Measurements from ENCODE around the gene UHRF2. TPM values are rescaled to one million over a fixed set of nuclear protein-coding genes. Genes with fewer than 3 reads are reported as not detected.
A peak's percentile ranks its signal among the peaks of the same experiment; 100 is the strongest.
"Not testable (repeated sequence)": the region's sequence is repeated elsewhere in the genome, so short reads cannot be mapped to it uniquely, and the experiment has no call there.

UHRF2 gene
- total and polyA plus RNA-seq, 2 of the 13 experiments (the other 11 are each of a cell fraction or from before 2014, with no cell fraction given) = 42.1 to 44.2 TPM

DNA sequence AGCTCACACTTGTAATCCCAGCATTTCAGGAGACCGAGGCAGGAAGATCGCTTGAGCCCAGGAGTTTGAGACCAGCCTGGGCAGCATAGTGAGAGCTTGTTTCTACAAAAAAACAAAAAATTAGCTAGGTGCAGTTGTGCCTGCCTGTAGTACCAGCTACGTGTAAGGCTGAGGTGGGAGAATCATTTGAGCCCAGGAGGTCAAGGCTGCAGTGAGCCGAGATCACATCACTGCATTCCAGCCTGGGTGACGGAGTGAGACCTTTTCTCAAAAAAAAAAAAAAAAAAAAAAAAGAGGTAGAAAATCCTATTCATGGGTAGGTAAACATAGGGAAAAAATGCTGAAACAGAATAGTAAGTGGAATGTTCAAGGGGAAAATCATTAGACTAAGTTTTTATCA lies 129.6 kb downstream of the UHRF2 start:
- H4K20me1 ChIP-seq (ENCODE audit: insufficient read depth, low read length); intact Hi-C loops (cut with micrococcal nuclease; ENCODE audit: unreplicated experiment); in situ Hi-C loops (cut with HindIII; ENCODE audit: extremely low pct_ligation_motif_present, low pct_unique_long_range_greater_than_20kb); DNase-seq (ENCODE audit: low spot score); H3K4me3 ChIP-seq (replicated peaks in 1 of 3; ENCODE audit: insufficient read depth in 1 of 3, low read depth in 2 of 3, low read length in 3 of 3); CTCF ChIA-PET (ENCODE audit: low intra/inter-chr PET ratio, low total read pairs); H2AFZ ChIP-seq (ENCODE audit: low read length); BruUV-seq (replicated peaks); H3K9me3 ChIP-seq (ENCODE audit: low read length); H3K4me2 ChIP-seq (ENCODE audit: low read depth, low read length); H3K79me2 ChIP-seq (ENCODE audit: insufficient read depth, low read length); H3K27me3 ChIP-seq (ENCODE audit: control insufficient read depth in 1 of 2, insufficient read depth in 2 of 2, low read length in 2 of 2); FAIRE-seq: not testable (repeated sequence)
- Histone ChIP-seq H3K27ac (ENCODE audit: extremely low read length, insufficient read depth, low read length) (peak overlapping the region; percentile 61), H3K36me3 (replicated peaks in 1 of 2; ENCODE audit: control insufficient read depth in 1 of 2, insufficient read depth in 2 of 2, low read length in 2 of 2) (peaks cover 6 to 39% of the 10 kb centered on the region in 2 experiments; a peak in 4 of 5 replicates), H3K4me1 (ENCODE audit: insufficient read depth, low read length) (peaks cover 14% of the 10 kb centered on the region), H3K9ac (ENCODE audit: insufficient read depth, low read depth, low read length) (0 out of 2 replicates have a peak overlapping the region, but pooled peaks have one; percentile 8)
- peak; percentile 31; the same call in 1 of the 2 replicates for TF ChIP-seq SALL1 (CRISPR knock-in tag; IDR thresholded peaks at IDR 0.05)
- TF ChIP-seq, protein P1, sequence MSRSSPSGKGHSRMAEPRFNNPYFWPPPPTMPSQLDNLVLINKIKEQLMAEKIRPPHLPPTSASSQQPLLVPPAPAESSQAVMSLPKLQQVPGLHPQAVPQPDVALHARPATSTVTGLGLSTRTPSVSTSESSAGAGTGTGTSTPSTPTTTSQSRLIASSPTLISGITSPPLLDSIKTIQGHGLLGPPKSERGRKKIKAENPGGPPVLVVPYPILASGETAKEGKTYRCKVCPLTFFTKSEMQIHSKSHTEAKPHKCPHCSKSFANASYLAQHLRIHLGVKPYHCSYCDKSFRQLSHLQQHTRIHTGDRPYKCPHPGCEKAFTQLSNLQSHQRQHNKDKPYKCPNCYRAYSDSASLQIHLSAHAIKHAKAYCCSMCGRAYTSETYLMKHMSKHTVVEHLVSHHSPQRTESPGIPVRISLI (CRISPR knock-in tag; IDR thresholded peaks at IDR 0.05; ENCODE audit: borderline replicate concordance) = peak; percentile 33; the same call in 1 of the 2 replicates
- TF ChIP-seq TEAD3 (CRISPR knock-in tag; optimal IDR thresholded peaks at IDR 0.05; ENCODE audit: borderline replicate concordance) = peak; percentile 71
- TF ChIP-seq NR2F6 (IDR thresholded peaks at IDR 0.05) = 0 out of 2 replicates have a peak, but pooled peaks have one; percentile 42
- TF ChIP-seq NR2F6 (CRISPR knock-in tag; IDR thresholded peaks at IDR 0.05) = 0 out of 2 replicates have a peak, but pooled peaks have one; percentile 33
- POLR2A ChIA-PET = interaction anchor here (0.5 to 0.7 kb wide), 2 partner anchors 12 to 139 kb away, joined by 3 read pairs; no protein-coding TSS in a partner anchor
- peak; percentile 71 for ATAC-seq
- WGBS (ENCODE audit: low lambda C conversion rate) = 59% methylated on average over 5 of the region's 5 CpGs

DNA sequence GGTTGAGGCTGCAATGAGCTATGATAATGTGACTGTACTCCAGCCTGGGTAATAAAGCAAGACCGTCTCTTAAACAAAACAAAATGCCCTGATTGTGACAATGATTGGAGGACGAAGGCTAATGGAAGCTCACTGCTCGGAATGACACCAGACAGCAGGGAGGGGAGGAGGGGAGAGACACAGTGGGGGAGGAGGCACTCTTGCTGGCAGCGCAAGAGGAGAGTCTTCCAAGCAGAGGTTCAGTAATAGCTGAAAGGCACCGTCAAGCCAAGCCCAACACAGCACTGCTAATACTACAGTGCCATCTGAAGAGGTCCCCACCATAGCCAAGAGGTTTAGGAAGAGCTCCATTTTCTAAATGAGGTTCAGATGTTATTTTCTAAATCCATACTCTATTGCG lies 130.2 kb downstream of the UHRF2 start:
- in situ Hi-C loops (cut with HindIII; ENCODE audit: extremely low pct_ligation_motif_present, low pct_unique_long_range_greater_than_20kb) = no loop called here
- H3K4me3 ChIP-seq (replicated peaks in 1 of 3; ENCODE audit: insufficient read depth in 1 of 3, low read depth in 2 of 3, low read length in 3 of 3) = no peak overlapping the region
- ChIA-PET POLR2A (interaction anchor here (0.7 kb wide), 1 partner anchor 13 kb away, joined by 3 read pairs; no protein-coding TSS in a partner anchor), CTCF (ENCODE audit: low intra/inter-chr PET ratio, low total read pairs) (no interaction called here)
- no peak for DNase-seq (ENCODE audit: low spot score)
- no TSS peak for BruUV-seq (replicated peaks)
- no peak overlapping the region for H3K9ac ChIP-seq (ENCODE audit: insufficient read depth, low read depth, low read length)
- peaks cover 6 to 36% of the 10 kb centered on the region in 2 experiments; a peak in 4 of 5 replicates for H3K36me3 ChIP-seq (replicated peaks in 1 of 2; ENCODE audit: control insufficient read depth in 1 of 2, insufficient read depth in 2 of 2, low read length in 2 of 2)
- FAIRE-seq = no peak
- no peaks in the 10 kb centered on the region for H3K9me3 ChIP-seq (ENCODE audit: low read length)
- no peaks in the 10 kb centered on the region for H4K20me1 ChIP-seq (ENCODE audit: insufficient read depth, low read length)
- H2AFZ ChIP-seq (ENCODE audit: low read length) = no peak overlapping the region
- intact Hi-C loops (cut with micrococcal nuclease; ENCODE audit: unreplicated experiment) = no loop called here
- peak overlapping the region; percentile 61 for H3K27ac ChIP-seq (ENCODE audit: extremely low read length, insufficient read depth, low read length)
- ATAC-seq = peak; percentile 39
- 96% methylated on average over 6 of the region's 6 CpGs for WGBS (ENCODE audit: low lambda C conversion rate)
- H3K4me2 ChIP-seq (ENCODE audit: low read depth, low read length) = no peak overlapping the region
- H3K27me3 ChIP-seq (ENCODE audit: control insufficient read depth in 1 of 2, insufficient read depth in 2 of 2, low read length in 2 of 2) = no peaks in the 10 kb centered on the region
- H3K4me1 ChIP-seq (ENCODE audit: insufficient read depth, low read length) = peaks cover 14% of the 10 kb centered on the region
- no peaks in the 10 kb centered on the region for H3K79me2 ChIP-seq (ENCODE audit: insufficient read depth, low read length)
- TF ChIP-seq KAT7 (CRISPR knock-in tag; IDR thresholded peaks at IDR 0.05; ENCODE audit: borderline replicate concordance) (no peak), ZNF883 (CRISPR knock-in tag; IDR thresholded peaks at IDR 0.05; ENCODE audit: not compliant biosample characterization) (no peak), TGIF2 (CRISPR knock-in tag; IDR thresholded peaks at IDR 0.05) (no peak), NFE2L1 (CRISPR knock-in tag; IDR thresholded peaks at IDR 0.05; ENCODE audit: borderline replicate concordance) (no peak), U2AF1 (optimal IDR thresholded peaks at IDR 0.05; ENCODE audit: low read depth, low read length) (no peak), NFATC3 (CRISPR knock-in tag; IDR thresholded peaks at IDR 0.05) (no peak), ZBTB8A (CRISPR knock-in tag; IDR thresholded peaks at IDR 0.05; ENCODE audit: borderline replicate concordance, low read depth) (no peak), ISL2 (CRISPR knock-in tag; IDR thresholded peaks at IDR 0.05) (no peak), ZNF7 (CRISPR knock-in tag; IDR thresholded peaks at IDR 0.05) (no peak), ZNF598 (CRISPR knock-in tag; IDR thresholded peaks at IDR 0.05; ENCODE audit: borderline replicate concordance) (no peak), KLF15 (CRISPR knock-in tag; IDR thresholded peaks at IDR 0.05; ENCODE audit: borderline replicate concordance) (no peak)
- TF ChIP-seq, protein P2, sequence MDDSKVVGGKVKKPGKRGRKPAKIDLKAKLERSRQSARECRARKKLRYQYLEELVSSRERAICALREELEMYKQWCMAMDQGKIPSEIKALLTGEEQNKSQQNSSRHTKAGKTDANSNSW (CRISPR knock-in tag; IDR thresholded peaks at IDR 0.05; ENCODE audit: borderline replicate concordance) = no peak
- TF ChIP-seq, protein P3, sequence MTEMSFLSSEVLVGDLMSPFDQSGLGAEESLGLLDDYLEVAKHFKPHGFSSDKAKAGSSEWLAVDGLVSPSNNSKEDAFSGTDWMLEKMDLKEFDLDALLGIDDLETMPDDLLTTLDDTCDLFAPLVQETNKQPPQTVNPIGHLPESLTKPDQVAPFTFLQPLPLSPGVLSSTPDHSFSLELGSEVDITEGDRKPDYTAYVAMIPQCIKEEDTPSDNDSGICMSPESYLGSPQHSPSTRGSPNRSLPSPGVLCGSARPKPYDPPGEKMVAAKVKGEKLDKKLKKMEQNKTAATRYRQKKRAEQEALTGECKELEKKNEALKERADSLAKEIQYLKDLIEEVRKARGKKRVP (CRISPR knock-in tag; IDR thresholded peaks at IDR 0.05) = no peak
